Mesenchymal stem cell (in vitro differentiated cells and primary cell): ENCODE results near the gene ADO.

Experiments
- DNase-seq: peaks from one replicate; pipeline ENCODE4 v3.0.0-alpha.2; 2013
- H2AFZ ChIP-seq: one replicate; pipeline ENCODE4 v1.6.1; 2013; ENCODE audit warnings: low read depth, mild to moderate bottlenecking, control low read depth, inconsistent platforms, low read length, moderate library complexity
- H2AK5ac ChIP-seq: 2 replicates; pipeline ENCODE4 v1.6.1; 2013; ENCODE audit warnings: low read length, moderate library complexity, mild to moderate bottlenecking, inconsistent platforms; ENCODE audit not compliant: severe bottlenecking
- H2BK120ac ChIP-seq: one replicate; pipeline ENCODE4 v1.6.1; 2013; ENCODE audit warnings: low read depth, mild to moderate bottlenecking, inconsistent platforms, low read length, moderate library complexity
- H2BK12ac ChIP-seq, 2 experiments: one replicate each; pipeline ENCODE4 v1.6.1; 2013; ENCODE audit warnings: inconsistent platforms in 2 of 2, low read length in 2 of 2, mild to moderate bottlenecking in 2 of 2, moderate library complexity in 2 of 2, control low read depth in 1 of 2
- H2BK15ac ChIP-seq: one replicate; pipeline ENCODE4 v1.6.1; 2013; ENCODE audit warnings: mild to moderate bottlenecking, low read depth, inconsistent platforms; ENCODE audit not compliant: poor library complexity, severe bottlenecking
- H2BK5ac ChIP-seq: 2 replicates; pipeline ENCODE4 v1.6.1; 2013; ENCODE audit warnings: low read depth, mild to moderate bottlenecking, low read length, control low read depth, inconsistent platforms; ENCODE audit not compliant: poor library complexity, severe bottlenecking
- H3K14ac ChIP-seq, 2 experiments: one replicate each; pipeline ENCODE4 v1.6.1; 2013; ENCODE audit warnings: inconsistent platforms in 2 of 2, low read length in 2 of 2, control low read depth in 1 of 2, mild to moderate bottlenecking in 1 of 2, moderate library complexity in 1 of 2
- H3K18ac ChIP-seq, 2 experiments: one replicate each; pipeline ENCODE4 v1.6.1; 2013; ENCODE audit warnings: inconsistent platforms in 2 of 2, low read length in 2 of 2, control low read depth in 1 of 2, low read depth in 1 of 2, mild to moderate bottlenecking in 1 of 2
- H3K23ac ChIP-seq, 2 experiments: one replicate each; pipeline ENCODE4 v1.6.1; 2013; ENCODE audit warnings: inconsistent platforms in 2 of 2, low read length in 2 of 2, mild to moderate bottlenecking in 2 of 2, moderate library complexity in 2 of 2, control low read depth in 1 of 2
- H3K27ac ChIP-seq: 2 replicates; pipeline ENCODE4 v1.5.1; 2013; ENCODE audit warnings: mild to moderate bottlenecking, moderate library complexity, low read length, control low read depth, inconsistent platforms; ENCODE audit not compliant: poor library complexity, severe bottlenecking
- H3K27me3 ChIP-seq, 2 experiments: 2 replicates each; pipeline versions ENCODE4 v1.6.1 to v1.7.0; 2013; ENCODE audit warnings: low read length in 2 of 2, mild to moderate bottlenecking in 2 of 2, moderate library complexity in 2 of 2, control low read depth in 1 of 2, inconsistent platforms in 1 of 2; ENCODE audit not compliant: control insufficient read depth in 1 of 2, insufficient read depth in 1 of 2
- H3K36me3 ChIP-seq, 2 experiments: 2 replicates each; pipeline versions ENCODE4 v1.6.1 to v1.7.0; 2013; ENCODE audit warnings: low read length in 2 of 2, control low read depth in 1 of 2, inconsistent platforms in 1 of 2, low read depth in 1 of 2, mild to moderate bottlenecking in 1 of 2; ENCODE audit not compliant: insufficient read depth in 2 of 2, control insufficient read depth in 1 of 2
- H3K4ac ChIP-seq, 2 experiments: one replicate each; pipeline ENCODE4 v1.6.1; 2013; ENCODE audit warnings: inconsistent platforms in 2 of 2, low read length in 2 of 2, mild to moderate bottlenecking in 2 of 2, moderate library complexity in 2 of 2, control low read depth in 1 of 2, low read depth in 1 of 2
- H3K4me1 ChIP-seq: 2 replicates; pipeline ENCODE4 v1.6.1; 2013; ENCODE audit warnings: low read depth, low read length, control low read depth; ENCODE audit not compliant: control insufficient read depth, insufficient read depth
- H3K4me2 ChIP-seq: 2 replicates; pipeline ENCODE4 v1.6.1; 2013; ENCODE audit warnings: low read length, mild to moderate bottlenecking, inconsistent platforms; ENCODE audit not compliant: poor library complexity, severe bottlenecking
- H3K4me3 ChIP-seq, 2 experiments: 2 replicates each; pipeline versions ENCODE4 v1.5.1 to v1.7.0; 2013; ENCODE audit warnings: low read length in 2 of 2, mild to moderate bottlenecking in 2 of 2, control low read depth in 1 of 2, low read depth in 1 of 2; ENCODE audit not compliant: insufficient read depth in 1 of 2
- H3K79me1 ChIP-seq: replicated peaks from 2 replicates; pipeline ENCODE4 v1.6.1; 2013; ENCODE audit warnings: mild to moderate bottlenecking, control low read depth, low read length, inconsistent platforms; ENCODE audit not compliant: poor library complexity, severe bottlenecking
- H3K9ac ChIP-seq: 2 replicates; pipeline ENCODE4 v1.7.0; 2013; ENCODE audit warnings: mild to moderate bottlenecking, low read length, moderate library complexity
- H3K9me3 ChIP-seq: 2 replicates; pipeline ENCODE4 v1.7.0; 2013; ENCODE audit warnings: mild to moderate bottlenecking, low read length; ENCODE audit not compliant: control insufficient read depth
- H4K8ac ChIP-seq: one replicate; pipeline ENCODE4 v1.6.1; 2013; ENCODE audit warnings: inconsistent platforms, mild to moderate bottlenecking, low read length, moderate library complexity
- H4K91ac ChIP-seq: one replicate; pipeline ENCODE4 v1.6.1; 2013; ENCODE audit warnings: mild to moderate bottlenecking, low read length, inconsistent platforms
- WGBS: methylation state at CpG from one replicate; pipeline ENCODE4 v1.1.7; 2013; ENCODE audit warnings: mixed read lengths; 5-methylcytosine and 5-hydroxymethylcytosine counted together

Gene ADO

GRCh38 chr10:62764011-62764410 lies 40.5 kb upstream of the ADO start:
- Histone ChIP-seq H2AFZ (no peak overlapping the region), H2AK5ac (no peak overlapping the region), H2BK12ac (no peak overlapping the region), H4K8ac (no peak overlapping the region), H3K79me1 (no peaks in the 10 kb centered on the region), H2BK5ac (no peak overlapping the region), H4K91ac (no peak overlapping the region), H3K14ac (no peak overlapping the region), H2BK15ac (no peak overlapping the region), H3K4me2 (no peak overlapping the region), H3K9ac (no peak overlapping the region), H3K36me3 (no peaks in the 10 kb centered on the region), H3K4ac (no peak overlapping the region), H3K23ac (no peak overlapping the region), H3K9me3 (no peaks in the 10 kb centered on the region), H3K4me3 (no peak overlapping the region), H3K4me1 (no peaks in the 10 kb centered on the region), H3K27me3 (no peaks in the 10 kb centered on the region), H2BK120ac (no peak overlapping the region), H3K18ac (no peak overlapping the region), H3K27ac (no peak overlapping the region)
- no peak for DNase-seq
- WGBS = 94% methylated on average over 3 of the region's 4 CpGs

GRCh38 chr10:62765726-62766125 lies 38.8 kb upstream of the ADO start:
- WGBS = no CpG with 5 or more reads among the region's 2 CpGs

GRCh38 chr10:62766386-62766785 lies 38.1 kb upstream of the ADO start:
- no peak overlapping the region for H2AFZ ChIP-seq
- no peak overlapping the region for H2AK5ac ChIP-seq
- H3K27me3 ChIP-seq = no peaks in the 10 kb centered on the region
- H3K4me3 ChIP-seq = no peak overlapping the region
- no peaks in the 10 kb centered on the region for H3K79me1 ChIP-seq
- H3K4me2 ChIP-seq = no peak overlapping the region
- no peak overlapping the region for H3K23ac ChIP-seq
- no peak overlapping the region for H3K14ac ChIP-seq
- no peaks in the 10 kb centered on the region for H3K4me1 ChIP-seq
- H2BK12ac ChIP-seq = no peak overlapping the region
- H2BK5ac ChIP-seq = no peak overlapping the region
- no peak overlapping the region for H3K18ac ChIP-seq
- no peak overlapping the region for H4K91ac ChIP-seq
- H3K9me3 ChIP-seq = no peaks in the 10 kb centered on the region
- H3K36me3 ChIP-seq = no peaks in the 10 kb centered on the region
- no peak overlapping the region for H3K4ac ChIP-seq
- no peak overlapping the region for H2BK15ac ChIP-seq
- H3K9ac ChIP-seq = no peak overlapping the region
- no peak for DNase-seq
- no peak overlapping the region for H3K27ac ChIP-seq
- H4K8ac ChIP-seq = no peak overlapping the region
- WGBS = 65% methylated on average over 3 of the region's 3 CpGs
- no peak overlapping the region for H2BK120ac ChIP-seq

More at GRCh38 chr10:62765726-62766125, 38.8 kb upstream of the ADO start:
- Histone ChIP-seq H3K36me3 (no peaks in the 10 kb centered on the region), H2AFZ (no peak overlapping the region), H2BK5ac (no peak overlapping the region), H3K4me2 (no peak overlapping the region), H3K4me3 (no peak overlapping the region), H3K4ac (no peak overlapping the region), H2BK12ac (no peak overlapping the region), H3K4me1 (no peaks in the 10 kb centered on the region), H3K9ac (no peak overlapping the region), H2BK15ac (no peak overlapping the region), H3K79me1 (no peaks in the 10 kb centered on the region), H3K9me3 (no peaks in the 10 kb centered on the region), H2AK5ac (no peak overlapping the region), H3K27me3 (no peaks in the 10 kb centered on the region), H4K91ac (no peak overlapping the region), H3K18ac (no peak overlapping the region), H3K27ac (no peak overlapping the region), H3K14ac (no peak overlapping the region), H4K8ac (no peak overlapping the region), H2BK120ac (no peak overlapping the region), H3K23ac (no peak overlapping the region)
- no peak for DNase-seq

- H3K4me3 ChIP-seq = no peak overlapping the region
- no peak overlapping the region for H3K9ac ChIP-seq
- no peak overlapping the region for H3K4ac ChIP-seq
- H2BK5ac ChIP-seq = no peak overlapping the region
- H2BK15ac ChIP-seq = no peak overlapping the region
- no peaks in the 10 kb centered on the region for H3K4me1 ChIP-seq
- H2AK5ac ChIP-seq = no peak overlapping the region
- H3K27me3 ChIP-seq = no peaks in the 10 kb centered on the region
- no peaks in the 10 kb centered on the region for H3K9me3 ChIP-seq
- H4K91ac ChIP-seq = no peak overlapping the region
- no peaks in the 10 kb centered on the region for H3K79me1 ChIP-seq
- H2AFZ ChIP-seq = no peak overlapping the region
- H4K8ac ChIP-seq = no peak overlapping the region
- H3K23ac ChIP-seq = no peak overlapping the region
- no peak overlapping the region for H2BK120ac ChIP-seq
- 98% methylated on average over 1 of the region's 1 CpG for WGBS
- no peak overlapping the region for H3K27ac ChIP-seq
- no peak overlapping the region for H2BK12ac ChIP-seq
- no peak overlapping the region for H3K4me2 ChIP-seq
- H3K14ac ChIP-seq = no peak overlapping the region
- DNase-seq = peak; percentile 6
- no peaks in the 10 kb centered on the region for H3K36me3 ChIP-seq
- no peak overlapping the region for H3K18ac ChIP-seq
Measured at GRCh38 chr10:62769574-62770242, 34.8 kb upstream of the ADO start.
